ENCODE data around the gene SPTLC1. TPM values are rescaled to one million over a fixed set of nuclear protein-coding genes. Genes with fewer than 3 reads are reported as not detected.

The SPTLC1 gene
- total and polyA plus RNA-seq, 2 of the 13 experiments (the other 11 are each of a cell fraction or from before 2014, with no cell fraction given): 56.2 to 72.5 TPM

GRCh38 chr9:92138157-92138959, 23.1 kb upstream of the SPTLC1 start (continued):
- TF ChIP-seq JUND (CRISPR knock-in tag; IDR thresholded peaks at IDR 0.05) (no peak), ZNF33B (CRISPR knock-in tag; IDR thresholded peaks at IDR 0.05) (peak; percentile 19; the same call in 1 of the 2 replicates), ZNF605 (CRISPR knock-in tag; IDR thresholded peaks at IDR 0.05) (no peak), MLXIP (CRISPR knock-in tag; IDR thresholded peaks at IDR 0.05; ENCODE audit: borderline replicate concordance) (no peak), GFI1 (CRISPR knock-in tag; IDR thresholded peaks at IDR 0.05; ENCODE audit: borderline replicate concordance) (no peak), KDM4B (CRISPR knock-in tag; IDR thresholded peaks at IDR 0.05) (no peak; the same call in 1 of the 2 replicates), XRCC5 (optimal IDR thresholded peaks at IDR 0.05; ENCODE audit: low read length) (no peak), ZNF121 (CRISPR knock-in tag; IDR thresholded peaks at IDR 0.05) (peak; percentile 39; the same call in 1 of the 2 replicates)
- TF ChIP-seq, protein P1, sequence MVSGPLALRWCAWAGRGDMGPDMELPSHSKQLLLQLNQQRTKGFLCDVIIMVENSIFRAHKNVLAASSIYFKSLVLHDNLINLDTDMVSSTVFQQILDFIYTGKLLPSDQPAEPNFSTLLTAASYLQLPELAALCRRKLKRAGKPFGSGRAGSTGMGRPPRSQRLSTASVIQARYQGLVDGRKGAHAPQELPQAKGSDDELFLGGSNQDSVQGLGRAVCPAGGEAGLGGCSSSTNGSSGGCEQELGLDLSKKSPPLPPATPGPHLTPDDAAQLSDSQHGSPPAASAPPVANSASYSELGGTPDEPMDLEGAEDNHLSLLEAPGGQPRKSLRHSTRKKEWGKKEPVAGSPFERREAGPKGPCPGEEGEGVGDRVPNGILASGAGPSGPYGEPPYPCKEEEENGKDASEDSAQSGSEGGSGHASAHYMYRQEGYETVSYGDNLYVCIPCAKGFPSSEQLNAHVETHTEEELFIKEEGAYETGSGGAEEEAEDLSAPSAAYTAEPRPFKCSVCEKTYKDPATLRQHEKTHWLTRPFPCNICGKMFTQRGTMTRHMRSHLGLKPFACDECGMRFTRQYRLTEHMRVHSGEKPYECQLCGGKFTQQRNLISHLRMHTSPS (CRISPR knock-in tag; IDR thresholded peaks at IDR 0.05; ENCODE audit: low read depth): no peak
- TF ChIP-seq, protein P2, sequence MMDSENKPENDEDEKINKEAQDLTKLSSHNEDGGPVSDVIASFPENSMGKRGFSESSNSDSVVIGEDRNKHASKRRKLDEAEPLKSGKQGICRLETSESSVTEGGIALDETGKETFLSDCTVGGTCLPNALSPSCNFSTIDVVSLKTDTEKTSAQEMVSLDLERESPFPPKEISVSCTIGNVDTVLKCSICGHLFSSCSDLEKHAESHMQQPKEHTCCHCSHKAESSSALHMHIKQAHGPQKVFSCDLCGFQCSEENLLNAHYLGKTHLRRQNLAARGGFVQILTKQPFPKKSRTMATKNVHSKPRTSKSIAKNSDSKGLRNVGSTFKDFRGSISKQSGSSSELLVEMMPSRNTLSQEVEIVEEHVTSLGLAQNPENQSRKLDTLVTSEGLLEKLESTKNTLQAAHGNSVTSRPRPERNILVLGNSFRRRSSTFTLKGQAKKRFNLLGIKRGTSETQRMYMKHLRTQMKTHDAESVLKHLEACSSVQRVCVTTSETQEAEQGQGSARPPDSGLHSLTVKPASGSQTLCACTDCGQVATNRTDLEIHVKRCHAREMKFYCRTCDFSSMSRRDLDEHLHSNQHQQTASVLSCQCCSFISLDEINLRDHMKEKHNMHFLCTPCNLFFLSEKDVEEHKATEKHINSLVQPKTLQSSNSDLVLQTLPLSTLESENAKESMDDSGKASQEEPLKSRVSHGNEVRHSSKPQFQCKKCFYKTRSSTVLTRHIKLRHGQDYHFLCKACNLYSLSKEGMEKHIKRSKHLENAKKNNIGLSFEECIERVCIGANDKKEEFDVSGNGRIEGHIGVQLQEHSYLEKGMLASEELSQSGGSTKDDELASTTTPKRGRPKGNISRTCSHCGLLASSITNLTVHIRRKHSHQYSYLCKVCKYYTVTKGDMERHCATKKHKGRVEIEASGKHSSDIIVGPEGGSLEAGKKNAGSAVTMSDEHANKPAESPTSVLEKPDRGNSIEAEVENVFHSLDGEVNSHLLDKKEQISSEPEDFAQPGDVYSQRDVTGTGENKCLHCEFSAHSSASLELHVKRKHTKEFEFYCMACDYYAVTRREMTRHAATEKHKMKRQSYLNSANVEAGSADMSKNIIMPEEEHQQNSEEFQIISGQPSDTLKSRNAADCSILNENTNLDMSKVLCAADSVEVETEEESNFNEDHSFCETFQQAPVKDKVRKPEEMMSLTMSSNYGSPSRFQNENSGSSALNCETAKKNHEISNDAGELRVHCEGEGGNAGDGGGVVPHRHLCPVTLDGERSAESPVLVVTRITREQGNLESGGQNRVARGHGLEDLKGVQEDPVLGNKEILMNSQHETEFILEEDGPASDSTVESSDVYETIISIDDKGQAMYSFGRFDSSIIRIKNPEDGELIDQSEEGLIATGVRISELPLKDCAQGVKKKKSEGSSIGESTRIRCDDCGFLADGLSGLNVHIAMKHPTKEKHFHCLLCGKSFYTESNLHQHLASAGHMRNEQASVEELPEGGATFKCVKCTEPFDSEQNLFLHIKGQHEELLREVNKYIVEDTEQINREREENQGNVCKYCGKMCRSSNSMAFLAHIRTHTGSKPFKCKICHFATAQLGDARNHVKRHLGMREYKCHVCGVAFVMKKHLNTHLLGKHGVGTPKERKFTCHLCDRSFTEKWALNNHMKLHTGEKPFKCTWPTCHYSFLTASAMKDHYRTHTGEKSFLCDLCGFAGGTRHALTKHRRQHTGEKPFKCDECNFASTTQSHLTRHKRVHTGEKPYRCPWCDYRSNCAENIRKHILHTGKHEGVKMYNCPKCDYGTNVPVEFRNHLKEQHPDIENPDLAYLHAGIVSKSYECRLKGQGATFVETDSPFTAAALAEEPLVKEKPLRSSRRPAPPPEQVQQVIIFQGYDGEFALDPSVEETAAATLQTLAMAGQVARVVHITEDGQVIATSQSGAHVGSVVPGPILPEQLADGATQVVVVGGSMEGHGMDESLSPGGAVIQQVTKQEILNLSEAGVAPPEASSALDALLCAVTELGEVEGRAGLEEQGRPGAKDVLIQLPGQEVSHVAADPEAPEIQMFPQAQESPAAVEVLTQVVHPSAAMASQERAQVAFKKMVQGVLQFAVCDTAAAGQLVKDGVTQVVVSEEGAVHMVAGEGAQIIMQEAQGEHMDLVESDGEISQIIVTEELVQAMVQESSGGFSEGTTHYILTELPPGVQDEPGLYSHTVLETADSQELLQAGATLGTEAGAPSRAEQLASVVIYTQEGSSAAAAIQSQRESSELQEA (CRISPR knock-in tag; IDR thresholded peaks at IDR 0.05; ENCODE audit: not compliant biosample characterization): no peak
- TF ChIP-seq, protein P3, sequence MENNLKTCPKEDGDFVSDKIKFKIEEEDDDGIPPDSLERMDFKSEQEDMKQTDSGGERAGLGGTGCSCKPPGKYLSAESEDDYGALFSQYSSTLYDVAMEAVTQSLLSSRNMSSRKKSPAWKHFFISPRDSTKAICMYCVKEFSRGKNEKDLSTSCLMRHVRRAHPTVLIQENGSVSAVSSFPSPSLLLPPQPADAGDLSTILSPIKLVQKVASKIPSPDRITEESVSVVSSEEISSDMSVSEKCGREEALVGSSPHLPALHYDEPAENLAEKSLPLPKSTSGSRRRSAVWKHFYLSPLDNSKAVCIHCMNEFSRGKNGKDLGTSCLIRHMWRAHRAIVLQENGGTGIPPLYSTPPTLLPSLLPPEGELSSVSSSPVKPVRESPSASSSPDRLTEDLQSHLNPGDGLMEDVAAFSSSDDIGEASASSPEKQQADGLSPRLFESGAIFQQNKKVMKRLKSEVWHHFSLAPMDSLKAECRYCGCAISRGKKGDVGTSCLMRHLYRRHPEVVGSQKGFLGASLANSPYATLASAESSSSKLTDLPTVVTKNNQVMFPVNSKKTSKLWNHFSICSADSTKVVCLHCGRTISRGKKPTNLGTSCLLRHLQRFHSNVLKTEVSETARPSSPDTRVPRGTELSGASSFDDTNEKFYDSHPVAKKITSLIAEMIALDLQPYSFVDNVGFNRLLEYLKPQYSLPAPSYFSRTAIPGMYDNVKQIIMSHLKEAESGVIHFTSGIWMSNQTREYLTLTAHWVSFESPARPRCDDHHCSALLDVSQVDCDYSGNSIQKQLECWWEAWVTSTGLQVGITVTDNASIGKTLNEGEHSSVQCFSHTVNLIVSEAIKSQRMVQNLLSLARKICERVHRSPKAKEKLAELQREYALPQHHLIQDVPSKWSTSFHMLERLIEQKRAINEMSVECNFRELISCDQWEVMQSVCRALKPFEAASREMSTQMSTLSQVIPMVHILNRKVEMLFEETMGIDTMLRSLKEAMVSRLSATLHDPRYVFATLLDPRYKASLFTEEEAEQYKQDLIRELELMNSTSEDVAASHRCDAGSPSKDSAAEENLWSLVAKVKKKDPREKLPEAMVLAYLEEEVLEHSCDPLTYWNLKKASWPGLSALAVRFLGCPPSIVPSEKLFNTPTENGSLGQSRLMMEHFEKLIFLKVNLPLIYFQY (CRISPR knock-in tag; IDR thresholded peaks at IDR 0.05; ENCODE audit: borderline replicate concordance): no peak
